Right lung (tissue), 5 donors: Measurements from ENCODE around the gene NFRKB. TPM values are rescaled to one million over a fixed set of nuclear protein-coding genes. Genes with fewer than 3 reads are reported as not detected.

Experiments used
- DNase-seq, 2 donors: peaks; one replicate each; pipeline ENCODE4 v3.0.0-alpha.2; 2013
- polyA plus RNA-seq, 5 donors: library from polyadenylated mRNA; unstranded; fragments of 120-200 nt; gene quantifications; one replicate each; pipeline versions ENCODE4 v1.2.1 to v1.2.3, GENCODE V29; 2013; ENCODE audit warnings: inconsistent platforms in 1 of 5, low replicate concordance in 1 of 5; ENCODE audit not compliant: insufficient read length in 5 of 5, insufficient read depth in 1 of 5

NFRKB gene
- polyA plus RNA-seq, 5 donors = 38.1 to 49.0 (median 39.4) TPM

DNA sequence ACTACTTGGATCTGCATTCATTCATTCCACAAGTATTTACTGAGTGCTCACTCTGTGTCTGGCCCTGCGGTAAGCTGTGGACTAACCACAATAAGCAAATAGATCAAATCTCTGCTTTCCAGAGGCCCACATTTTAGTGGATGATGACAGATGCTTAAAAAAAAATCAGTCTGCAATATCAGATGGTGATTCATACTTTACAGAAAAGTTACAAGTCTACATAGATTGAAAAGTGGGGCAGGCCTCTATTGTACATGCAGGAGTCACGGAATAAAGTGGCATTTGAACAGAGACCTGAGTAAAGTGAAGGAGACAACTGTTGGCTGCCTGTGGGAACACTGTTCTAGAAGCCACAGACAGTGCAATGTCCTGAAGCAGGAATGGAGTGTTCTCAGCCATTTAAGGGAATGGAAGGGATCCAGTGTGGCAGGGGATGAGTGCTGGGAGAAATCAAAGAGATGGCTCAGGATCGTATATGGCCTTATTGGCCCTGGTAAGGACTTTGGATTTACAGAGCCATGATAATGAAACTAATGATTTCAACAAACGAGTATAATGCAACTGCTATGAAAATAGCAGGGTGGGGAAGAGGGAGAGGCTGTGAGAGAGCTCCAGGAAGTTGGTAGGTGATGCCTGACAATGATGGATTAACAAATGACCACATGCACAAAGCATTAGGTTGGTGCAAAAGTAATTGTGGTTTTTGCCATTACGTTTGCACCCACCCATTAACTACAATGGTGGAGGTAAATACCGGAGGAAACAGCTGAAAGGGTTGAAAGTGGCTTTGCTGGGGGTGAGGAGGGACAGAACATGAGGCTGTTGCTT, 48.7 kb downstream of the NFRKB start:
- DNase-seq = no peak

Other genes starting within 250 kb of the NFRKB start
- gene TMEM45B, start 79.7 kb downstream of the NFRKB start, polyA plus RNA-seq = 1 to 10 TPM; 1.5 to 3.6 (median 2.9) TPM
- 10 to 100 TPM in 2 of 5 donors, 1 to 10 TPM in 3; 7.9 to 13.5 (median 9.5) TPM for gene PRDM10, start 107.3 kb upstream of the NFRKB start, polyA plus RNA-seq
- gene APLP2, start 174.3 kb upstream of the NFRKB start, polyA plus RNA-seq = 100 to 1,000 TPM; 424 to 539 (median 490) TPM